Stomach smooth muscle (tissue), 2 donors: ENCODE data around the gene MFAP2.

Source experiments
- H3K27ac ChIP-seq: one replicate; pipeline ENCODE4 v1.7.0; 2013; ENCODE audit warnings: mild to moderate bottlenecking, low read length, inconsistent platforms
- H3K27me3 ChIP-seq, 2 donors: one replicate each; pipeline ENCODE4 v1.7.0; 2013; ENCODE audit warnings: low read length in 2 of 2; ENCODE audit not compliant: insufficient read depth in 2 of 2, control insufficient read depth in 1 of 2
- H3K36me3 ChIP-seq, 2 donors: one replicate each; pipeline ENCODE4 v1.7.0; 2013; ENCODE audit warnings: low read length in 2 of 2; ENCODE audit not compliant: control insufficient read depth in 2 of 2, insufficient read depth in 2 of 2
- H3K4me1 ChIP-seq: one replicate; pipeline ENCODE4 v1.7.0; 2013; ENCODE audit warnings: low read length; ENCODE audit not compliant: control insufficient read depth, insufficient read depth
- H3K4me3 ChIP-seq, 2 donors: one replicate each; pipeline ENCODE4 v1.7.0; 2013; ENCODE audit warnings: low read length in 2 of 2
- H3K9ac ChIP-seq, 2 donors: one replicate each; pipeline ENCODE4 v1.7.0; 2013; ENCODE audit warnings: low read length in 2 of 2, mild to moderate bottlenecking in 1 of 2
- H3K9me3 ChIP-seq, 2 donors: one replicate each; pipeline ENCODE4 v1.7.0; 2013; ENCODE audit warnings: low read length in 2 of 2; ENCODE audit not compliant: control insufficient read depth in 2 of 2
- donor health status: healthy.
- donor health status: Pancreatic carcinoma.

MFAP2 gene

GRCh38 chr1:17017435-17017834, 37.0 kb upstream of the MFAP2 start:
- no peak overlapping the region for H3K4me3 ChIP-seq
- H3K27me3 ChIP-seq = no peaks in the 10 kb centered on the region
- peaks cover 38 to 39% of the 10 kb centered on the region in 2 donors for H3K36me3 ChIP-seq
- no peak overlapping the region for H3K9ac ChIP-seq
- H3K9me3 ChIP-seq = no peaks in the 10 kb centered on the region
- no peak overlapping the region for H3K27ac ChIP-seq
- H3K4me1 ChIP-seq = peaks cover 2% of the 10 kb centered on the region

DNA sequence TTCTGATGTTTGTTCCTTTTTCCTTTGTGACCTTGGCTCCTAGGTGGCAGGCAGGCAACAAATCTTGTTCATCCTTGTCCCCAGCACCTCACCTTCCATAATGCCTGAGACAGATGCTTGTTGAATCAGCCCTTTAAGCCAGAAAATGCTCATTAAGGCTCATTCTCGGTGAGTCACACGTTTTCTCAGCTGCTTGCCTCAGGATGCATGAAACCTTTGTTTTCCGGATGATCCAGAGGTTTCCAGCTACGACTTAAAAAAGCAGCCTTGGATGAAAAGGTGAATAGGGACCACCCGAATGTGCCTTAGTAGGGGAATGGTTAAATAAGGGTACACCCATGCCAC, 35.9 kb upstream of the MFAP2 start:
- no peaks in the 10 kb centered on the region for H3K9me3 ChIP-seq
- no peak overlapping the region for H3K4me3 ChIP-seq
- H3K4me1 ChIP-seq = peaks cover 8% of the 10 kb centered on the region
- H3K27ac ChIP-seq = no peak overlapping the region
- H3K9ac ChIP-seq = no peak overlapping the region
- no peaks in the 10 kb centered on the region for H3K27me3 ChIP-seq
- peaks cover 28 to 29% of the 10 kb centered on the region in 2 donors for H3K36me3 ChIP-seq

GRCh38 chr1:17014671-17015567, 34.5 kb upstream of the MFAP2 start:
- H3K27ac ChIP-seq = no peak overlapping the region
- no peak overlapping the region for H3K9ac ChIP-seq
- peaks cover 15% of the 10 kb centered on the region in 2 donors for H3K36me3 ChIP-seq

GRCh38 chr1:17013491-17014320, 33.3 kb upstream of the MFAP2 start:
- Histone ChIP-seq H3K9ac (no peak overlapping the region), H3K27me3 (no peaks in the 10 kb centered on the region), H3K36me3 (peaks cover 5 to 7% of the 10 kb centered on the region in 2 donors), H3K27ac (no peak overlapping the region), H3K4me3 (no peak overlapping the region), H3K4me1 (peaks cover 20% of the 10 kb centered on the region), H3K9me3 (no peaks in the 10 kb centered on the region)

More at GRCh38 chr1:17014671-17015567, 34.5 kb upstream of the MFAP2 start:
- Histone ChIP-seq H3K4me3 (no peak overlapping the region), H3K27me3 (no peaks in the 10 kb centered on the region), H3K9me3 (no peaks in the 10 kb centered on the region), H3K4me1 (peaks cover 20% of the 10 kb centered on the region)

DNA sequence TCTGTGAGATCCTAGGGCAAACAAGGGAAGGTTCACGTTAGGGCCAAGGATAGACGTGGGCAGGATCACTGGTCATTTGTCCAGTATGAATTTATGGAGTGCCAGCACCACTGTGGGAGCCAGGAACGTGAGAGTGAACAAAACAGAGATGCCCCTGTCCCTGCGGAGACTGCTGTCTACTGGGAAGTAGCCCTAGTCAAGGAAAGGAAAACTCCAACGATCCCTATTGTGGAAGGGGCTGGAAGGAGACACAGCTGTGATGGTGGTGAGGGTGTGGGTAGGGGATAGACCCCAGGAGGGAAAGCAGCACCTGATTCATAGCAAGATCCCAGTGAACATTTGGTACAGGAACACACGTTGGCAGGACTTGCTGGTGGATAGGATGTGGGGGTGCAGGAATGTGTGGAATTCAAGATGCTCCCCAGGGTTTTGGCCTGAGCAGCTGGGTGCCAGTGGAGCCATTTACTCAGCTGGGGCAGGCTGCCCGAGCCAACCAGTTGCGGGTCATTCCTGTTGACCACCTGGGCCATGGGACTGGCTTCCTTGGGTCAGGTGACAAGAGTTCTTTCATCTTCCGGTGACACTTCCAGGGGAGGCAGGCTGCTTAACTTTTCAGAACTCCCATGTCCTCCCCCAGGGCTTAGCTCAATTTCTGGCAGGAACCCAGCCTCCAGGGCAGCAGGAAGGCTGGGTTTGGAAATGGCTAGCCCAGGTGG, 32.5 kb upstream of the MFAP2 start:
- no peak overlapping the region for H3K4me3 ChIP-seq
- no peak overlapping the region for H3K27ac ChIP-seq
- H3K9ac ChIP-seq = no peak overlapping the region
- no peaks in the 10 kb centered on the region for H3K27me3 ChIP-seq
- H3K9me3 ChIP-seq = no peaks in the 10 kb centered on the region
- H3K4me1 ChIP-seq = peaks cover 20% of the 10 kb centered on the region
- H3K36me3 ChIP-seq = peaks cover 0 to 1% of the 10 kb centered on the region in 2 donors

GRCh38 chr1:17011439-17012307, 31.3 kb upstream of the MFAP2 start, which contains the start of gene ATP13A2:
Gene ATP13A2, minus strand, starts transcription at chr1:17011928. Its CDS starts 190 bp downstream, at chr1:17011738.
- Histone ChIP-seq H3K9me3 (no peaks in the 10 kb centered on the region), H3K9ac (peak within 1 kb of the TSS; percentile 51 to 77), H3K27me3 (no peaks in the 10 kb centered on the region), H3K4me3 (peak within 1 kb of the TSS; percentile 79 to 83), H3K36me3 (no peaks in the 10 kb centered on the region), H3K4me1 (peaks cover 20% of the 10 kb centered on the region), H3K27ac (no peak within 1 kb of the TSS)

GRCh38 chr1:17011092-17011438, 30.6 kb upstream of the MFAP2 start:
- Histone ChIP-seq H3K4me3 (peak overlapping the region; percentile 79 to 82), H3K36me3 (no peaks in the 10 kb centered on the region), H3K4me1 (peaks cover 20% of the 10 kb centered on the region), H3K27me3 (no peaks in the 10 kb centered on the region), H3K9ac (peak overlapping the region; percentile 51 to 77), H3K27ac (no peak overlapping the region), H3K9me3 (no peaks in the 10 kb centered on the region)

DNA sequence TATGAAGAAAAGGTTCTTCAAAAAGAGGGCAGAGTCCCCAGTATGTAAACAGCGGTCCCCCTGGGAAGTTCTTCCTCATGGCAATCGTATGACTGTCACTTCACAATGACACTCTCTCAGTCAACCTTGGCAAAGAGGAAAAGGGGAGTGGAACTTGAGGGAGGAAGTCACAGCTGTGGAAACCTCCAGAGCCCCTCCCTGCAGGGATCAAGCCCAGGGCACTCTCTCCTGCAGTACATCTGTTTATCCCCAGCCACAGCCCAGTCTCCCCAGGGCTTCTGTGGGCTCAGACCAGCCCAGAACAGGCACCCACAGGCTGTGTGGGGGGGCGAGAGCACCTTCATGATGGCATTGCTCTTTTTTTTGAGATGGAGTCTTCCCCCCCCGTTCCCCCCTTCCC, 29.3 kb upstream of the MFAP2 start:
- Histone ChIP-seq H3K27me3 (no peaks in the 10 kb centered on the region), H3K4me3 (no peak overlapping the region), H3K4me1 (peaks cover 20% of the 10 kb centered on the region), H3K27ac (no peak overlapping the region), H3K9ac (no peak overlapping the region), H3K9me3 (no peaks in the 10 kb centered on the region), H3K36me3 (peaks cover 0 to 5% of the 10 kb centered on the region in 2 donors)

DNA sequence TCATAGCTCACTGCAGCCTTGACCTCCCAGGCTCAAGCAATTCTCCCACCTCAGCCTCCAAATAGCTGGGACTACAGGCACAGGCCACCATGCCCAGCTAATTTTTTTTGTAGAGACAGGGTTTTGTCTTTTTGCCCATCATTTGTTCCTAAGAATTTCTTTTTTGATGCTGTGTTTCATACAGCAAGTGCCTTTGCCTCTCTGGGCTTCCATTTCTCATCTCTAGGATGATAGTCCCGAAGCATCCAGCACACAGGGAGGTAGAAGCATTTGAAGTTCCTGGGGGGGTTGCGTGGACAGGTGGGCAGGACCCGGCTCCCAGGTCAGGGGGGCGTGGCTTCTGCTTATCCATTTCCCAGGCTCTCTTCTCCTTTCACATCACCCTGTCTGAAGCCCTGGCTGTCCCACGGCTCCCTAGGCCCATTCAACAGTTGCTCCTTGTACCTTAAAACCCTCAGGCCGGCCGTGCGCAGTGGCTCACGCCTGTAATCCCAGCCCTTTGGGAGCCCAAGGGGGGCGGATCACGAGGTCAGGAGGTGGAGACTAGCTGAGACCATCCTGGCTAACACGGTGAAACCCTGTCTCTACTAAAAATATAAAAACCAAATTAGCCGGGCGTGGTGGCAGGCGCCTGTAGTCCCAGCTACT, 27.9 kb upstream of the MFAP2 start:
- peaks cover 20% of the 10 kb centered on the region for H3K4me1 ChIP-seq
- no peak overlapping the region for H3K27ac ChIP-seq

More for the DNA sequence above, 27.9 kb upstream of the MFAP2 start:
- no peak overlapping the region for H3K4me3 ChIP-seq
- H3K36me3 ChIP-seq = peaks cover 4 to 15% of the 10 kb centered on the region in 2 donors
- no peaks in the 10 kb centered on the region for H3K9me3 ChIP-seq
- H3K9ac ChIP-seq = no peak overlapping the region
- no peaks in the 10 kb centered on the region for H3K27me3 ChIP-seq
